Measurements from ENCODE around the gene DOCK4.

- TF ChIP-seq CTCF (IDR thresholded peaks at IDR 0.05; ENCODE audit: insufficient read depth, low read depth, low read length) (no peak), EZH2 (IDR thresholded peaks at IDR 0.05; ENCODE audit: insufficient read depth, low read length) (no peak)
These were observed 48.0 kb upstream of the DOCK4 start for GRCh38 chr7:112254156-112254555.
